H9 (cell line): ENCODE results near the gene PTPRN2. TPM values are rescaled to one million over a fixed set of nuclear protein-coding genes. Genes with fewer than 3 reads are reported as not detected.

Experiments used
- DNase-seq: peaks from one replicate; pipeline ENCODE4 v3.0.0-alpha.2; 2017
- H2AFZ ChIP-seq: one replicate; pipeline ENCODE4 v1.6.1; 2013; ENCODE audit warnings: mild to moderate bottlenecking, low read length, control low read depth, moderate library complexity
- H2AK5ac ChIP-seq: 2 replicates; pipeline ENCODE4 v1.6.1; 2013; ENCODE audit warnings: low read length, control low read depth, mixed read lengths; ENCODE audit not compliant: insufficient read length
- H2BK120ac ChIP-seq: one replicate; pipeline ENCODE4 v1.6.1; 2013; ENCODE audit warnings: low read depth, mild to moderate bottlenecking, low read length, control low read depth, inconsistent platforms; ENCODE audit not compliant: poor library complexity, severe bottlenecking
- H2BK12ac ChIP-seq: 2 replicates; pipeline ENCODE4 v1.6.1; 2013; ENCODE audit warnings: low read length, control low read depth, mixed read lengths, low read depth; ENCODE audit not compliant: insufficient read length
- H2BK15ac ChIP-seq: 2 replicates; pipeline ENCODE4 v1.6.1; 2013; ENCODE audit warnings: low read depth, low read length, control low read depth
- H2BK20ac ChIP-seq: one replicate; pipeline ENCODE4 v1.6.1; 2013; ENCODE audit warnings: low read depth, mild to moderate bottlenecking, low read length, control low read depth, inconsistent platforms; ENCODE audit not compliant: poor library complexity, severe bottlenecking
- H2BK5ac ChIP-seq: 2 replicates; pipeline ENCODE4 v1.6.1; 2013; ENCODE audit warnings: low read length, control low read depth, mixed read lengths; ENCODE audit not compliant: insufficient read length
- H3K14ac ChIP-seq: 2 replicates; pipeline ENCODE4 v1.6.1; 2013; ENCODE audit warnings: low read length, control low read depth; ENCODE audit not compliant: insufficient read depth
- H3K18ac ChIP-seq: 2 replicates; pipeline ENCODE4 v1.6.1; 2013; ENCODE audit warnings: low read depth, mild to moderate bottlenecking, mixed read lengths, low read length, control low read depth; ENCODE audit not compliant: insufficient read length
- H3K23ac ChIP-seq: 2 replicates; pipeline ENCODE4 v1.6.1; 2013; ENCODE audit warnings: low read length, control low read depth, mixed read lengths, low read depth; ENCODE audit not compliant: insufficient read length
- H3K23me2 ChIP-seq: 2 replicates; pipeline ENCODE4 v1.6.1; 2013; ENCODE audit warnings: low read depth, mild to moderate bottlenecking, mixed read lengths, low read length, control low read depth; ENCODE audit not compliant: insufficient read length, poor library complexity, severe bottlenecking
- H3K27ac ChIP-seq: 2 replicates; pipeline ENCODE4 v1.5.1; 2013; ENCODE audit warnings: low read length, control low read depth, mixed read lengths, low read depth; ENCODE audit not compliant: insufficient read length
- H3K27me3 ChIP-seq: 2 replicates; pipeline ENCODE4 v1.6.1; 2013; ENCODE audit warnings: low read length, control low read depth, inconsistent platforms; ENCODE audit not compliant: insufficient read depth
- H3K4ac ChIP-seq: 2 replicates; pipeline ENCODE4 v1.6.1; 2013; ENCODE audit warnings: low read depth, mild to moderate bottlenecking, control low read depth, inconsistent platforms, low read length, moderate library complexity
- H3K4me1 ChIP-seq: 2 replicates; pipeline ENCODE4 v1.6.1; 2013; ENCODE audit warnings: low read length, control low read depth, inconsistent platforms; ENCODE audit not compliant: insufficient read depth
- H3K4me2 ChIP-seq: 2 replicates; pipeline ENCODE4 v1.6.1; 2013; ENCODE audit warnings: low read length, control low read depth, mixed read lengths; ENCODE audit not compliant: insufficient read length, insufficient read depth
- H3K56ac ChIP-seq: 2 replicates; pipeline ENCODE4 v1.6.1; 2013; ENCODE audit warnings: low read depth, mild to moderate bottlenecking, mixed read lengths, low read length, control low read depth; ENCODE audit not compliant: insufficient read length
- H3K79me1 ChIP-seq: 2 replicates; pipeline ENCODE4 v1.6.1; 2013; ENCODE audit warnings: low read depth, mild to moderate bottlenecking, moderate library complexity, low read length, control low read depth, inconsistent platforms; ENCODE audit not compliant: insufficient read depth, poor library complexity, severe bottlenecking
- H3K79me2 ChIP-seq: 2 replicates; pipeline ENCODE4 v1.6.1; 2013; ENCODE audit warnings: low read length, control low read depth, inconsistent platforms; ENCODE audit not compliant: insufficient read depth
- H3K9ac ChIP-seq: 2 replicates; pipeline ENCODE4 v1.6.1; 2013; ENCODE audit warnings: low read length, control low read depth, mixed read lengths; ENCODE audit not compliant: insufficient read length; ENCODE audit errors: extremely low read depth
- H3K9me3 ChIP-seq: one replicate; pipeline ENCODE4 v1.6.1; 2013; ENCODE audit warnings: low read depth, low read length, inconsistent platforms; ENCODE audit not compliant: control insufficient read depth
- H3T11ph ChIP-seq: one replicate; pipeline ENCODE4 v1.6.1; 2013; ENCODE audit warnings: mild to moderate bottlenecking, low read length, control low read depth, inconsistent platforms
- H4K20me1 ChIP-seq: one replicate; pipeline ENCODE4 v1.6.1; 2013; ENCODE audit not compliant: control insufficient read depth, insufficient read length, insufficient read depth
- H4K5ac ChIP-seq: 2 replicates; pipeline ENCODE4 v1.6.1; 2013; ENCODE audit warnings: low read depth, mild to moderate bottlenecking, mixed read lengths, low read length, control low read depth; ENCODE audit not compliant: insufficient read length
- H4K8ac ChIP-seq: replicated peaks from 2 replicates; pipeline ENCODE4 v1.6.1; 2013; ENCODE audit warnings: low read length, control low read depth, mixed read lengths, low read depth; ENCODE audit not compliant: insufficient read length
- H4K91ac ChIP-seq: 2 replicates; pipeline ENCODE4 v1.6.1; 2013; ENCODE audit warnings: low read depth, mild to moderate bottlenecking, moderate library complexity, mixed read lengths, low read length, control low read depth; ENCODE audit not compliant: insufficient read length
- H3K27ac Mint-ChIP-seq, 3 experiments: 2 replicates in 2 of 3; 3 replicates in 1 of 3; pipeline ENCODE4 v1.8.0; 2020 to 2021; ENCODE audit warnings: mixed read lengths in 3 of 3, mild to moderate bottlenecking in 1 of 3, moderate library complexity in 1 of 3
- H3K27me3 Mint-ChIP-seq: 2 replicates; pipeline ENCODE4 v1.8.0; 2021; ENCODE audit warnings: low read depth, mild to moderate bottlenecking, moderate library complexity, mixed read lengths
- H3K36me3 Mint-ChIP-seq, 3 experiments: 2 replicates in 2 of 3; 3 replicates in 1 of 3; pipeline ENCODE4 v1.8.0; 2020 to 2021; ENCODE audit warnings: low read depth in 3 of 3, mixed read lengths in 3 of 3; ENCODE audit not compliant: insufficient read depth in 1 of 3
- H3K4me1 Mint-ChIP-seq, 2 experiments: 2 replicates each; pipeline ENCODE4 v1.8.0; 2020; ENCODE audit warnings: mixed read lengths in 2 of 2
- H3K4me3 Mint-ChIP-seq, 2 experiments: 2 replicates in 1 of 2; 3 replicates in 1 of 2; pipeline ENCODE4 v1.8.0; 2020 to 2021; ENCODE audit warnings: mild to moderate bottlenecking in 2 of 2, mixed read lengths in 2 of 2, moderate library complexity in 1 of 2
- H3K9me3 Mint-ChIP-seq, 2 experiments: 2 replicates in 1 of 2; 3 replicates in 1 of 2; pipeline ENCODE4 v1.8.0; 2020; ENCODE audit warnings: mild to moderate bottlenecking in 2 of 2, mixed read lengths in 2 of 2, moderate library complexity in 1 of 2
- CTCF ChIP-seq: fragments of 200-600 bp; sonication (generic); conservative IDR thresholded peaks from 3 replicates; pipeline ENCODE4 v1.8.0; 2021; ENCODE audit warnings: antibody characterized with exemption, mild to moderate bottlenecking
- WGBS: extraction: QIAGEN DNeasy Blood & Tissue Kit; methylation state at CpG from one replicate; pipeline ENCODE4 v1.1.7; 2013; ENCODE audit warnings: missing lambda C conversion rate, low lambda C conversion rate, mixed read lengths; ENCODE audit not compliant: insufficient read length; ENCODE audit errors: extremely low coverage; 5-methylcytosine and 5-hydroxymethylcytosine counted together
- total RNA-seq: library from RNA; stranded (reverse); gene quantifications from 2 replicates; pipeline ENCODE4 v1.2.1, GENCODE V29; 2021

The PTPRN2 gene
- total RNA-seq, 1 experiment from 2014 or later, result 5.2 TPM

DNA sequence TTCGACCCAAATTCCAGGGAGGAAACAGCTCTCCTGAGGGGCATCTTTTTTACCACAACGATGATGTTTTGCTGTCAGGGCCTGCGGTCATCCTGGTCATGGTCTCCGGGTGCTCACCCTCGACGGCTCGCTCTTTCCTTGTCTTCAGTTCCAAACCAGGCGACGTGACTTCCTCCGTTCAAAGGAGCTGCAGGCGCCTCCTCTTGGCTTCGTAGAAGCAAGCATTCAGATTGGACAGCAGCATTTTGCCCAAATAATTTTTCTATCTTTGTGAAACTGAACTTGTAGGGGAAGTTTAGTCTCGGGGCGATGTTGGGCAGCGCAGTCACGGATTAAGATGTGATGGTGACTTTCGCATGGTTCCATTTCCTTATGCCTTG is 1042.0 kb downstream of the PTPRN2 start:
- no peak overlapping the region for H2AFZ ChIP-seq
- no peak overlapping the region for H3T11ph ChIP-seq
- peaks cover 80% of the 10 kb centered on the region for H3K27me3 Mint-ChIP-seq
- no peak overlapping the region for H2BK5ac ChIP-seq
- no peak overlapping the region for H3K14ac ChIP-seq
- H3K27ac ChIP-seq, result no peak overlapping the region
- H2BK15ac ChIP-seq, result no peak overlapping the region
- no peak for DNase-seq
- no peak overlapping the region for H3K18ac ChIP-seq
- H3K9ac ChIP-seq, result no peak overlapping the region
- no peak overlapping the region for H2BK12ac ChIP-seq
- peaks cover 0 to 3% of the 10 kb centered on the region in 2 experiments; a peak in 2 of 5 replicates for H3K9me3 Mint-ChIP-seq
- H3K27ac Mint-ChIP-seq, result no peak overlapping the region
- no peak overlapping the region for H4K8ac ChIP-seq
- H2BK20ac ChIP-seq, result no peak overlapping the region
- H3K4me3 Mint-ChIP-seq, result no peak overlapping the region
- no peaks in the 10 kb centered on the region for H3K4me1 ChIP-seq
- H3K9me3 ChIP-seq, result no peaks in the 10 kb centered on the region
- H2BK120ac ChIP-seq, result no peak overlapping the region
- no peaks in the 10 kb centered on the region for H3K27me3 ChIP-seq
- no peaks in the 10 kb centered on the region for H3K79me2 ChIP-seq
- no peak for TF ChIP-seq CTCF
- H3K23me2 ChIP-seq, result no peaks in the 10 kb centered on the region
- no peak overlapping the region for H4K5ac ChIP-seq
- H4K20me1 ChIP-seq, result no peaks in the 10 kb centered on the region
- no peak overlapping the region for H3K4me2 ChIP-seq
- no peaks in the 10 kb centered on the region for H3K79me1 ChIP-seq
- H3K4ac ChIP-seq, result no peak overlapping the region
- H3K56ac ChIP-seq, result no peak overlapping the region
- no CpG with 5 or more reads among the region's 17 CpGs for WGBS
- peaks cover 0 to 3% (median 0%) of the 10 kb centered on the region in 3 experiments; a peak in 2 of 7 replicates for H3K36me3 Mint-ChIP-seq
- H2AK5ac ChIP-seq, result no peak overlapping the region
- H3K4me1 Mint-ChIP-seq, result peaks cover 5 to 9% of the 10 kb centered on the region in 2 experiments; a peak in 3 of 4 replicates
- H3K23ac ChIP-seq, result no peak overlapping the region
- no peak overlapping the region for H4K91ac ChIP-seq
